SW480 (cell line): ENCODE results near the gene TLX3.
A peak's percentile ranks its signal among the peaks of the same experiment; 100 is the strongest.
"Not testable (repeated sequence)": the region's sequence is repeated elsewhere in the genome, so short reads cannot be mapped to it uniquely, and the experiment has no call there.

Experiments
- DNase-seq: peaks from one replicate; pipeline ENCODE4 v3.0.0-alpha.2; 2016; ENCODE audit warnings: low spot score

TLX3 gene

GRCh38 chr5:171323806-171324632 is 15.0 kb downstream of the TLX3 start:
- DNase-seq, result no peak

GRCh38 chr5:171330021-171330420 is 21.0 kb downstream of the TLX3 start:
- no peak for DNase-seq

- no peak for DNase-seq
These were observed 26.6 kb downstream of the TLX3 start for GRCh38 chr5:171335616-171336015.

GRCh38 chr5:171336521-171337209 is 27.6 kb downstream of the TLX3 start:
- DNase-seq, result no peak

DNA sequence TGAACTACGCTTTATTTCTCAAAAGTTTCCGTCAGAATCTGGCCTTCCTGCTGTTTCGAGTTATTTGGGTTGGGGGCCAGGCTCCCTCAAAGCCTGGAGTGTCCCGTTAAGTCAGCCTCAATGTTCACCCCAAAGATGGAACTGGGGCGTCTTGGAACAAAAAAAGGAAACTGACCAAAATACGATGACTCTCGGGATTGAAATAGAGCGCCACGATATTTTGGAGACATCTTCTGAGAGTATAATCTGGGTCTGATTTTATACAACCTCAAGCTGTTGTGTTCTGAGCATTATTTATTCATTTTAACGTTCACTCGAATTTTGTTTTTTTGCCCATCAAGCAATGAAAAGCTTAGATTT is 28.1 kb downstream of the TLX3 start:
- DNase-seq, result no peak

- DNase-seq, result no peak
These were observed 31.0 kb downstream of the TLX3 start for GRCh38 chr5:171340042-171340441.

DNA sequence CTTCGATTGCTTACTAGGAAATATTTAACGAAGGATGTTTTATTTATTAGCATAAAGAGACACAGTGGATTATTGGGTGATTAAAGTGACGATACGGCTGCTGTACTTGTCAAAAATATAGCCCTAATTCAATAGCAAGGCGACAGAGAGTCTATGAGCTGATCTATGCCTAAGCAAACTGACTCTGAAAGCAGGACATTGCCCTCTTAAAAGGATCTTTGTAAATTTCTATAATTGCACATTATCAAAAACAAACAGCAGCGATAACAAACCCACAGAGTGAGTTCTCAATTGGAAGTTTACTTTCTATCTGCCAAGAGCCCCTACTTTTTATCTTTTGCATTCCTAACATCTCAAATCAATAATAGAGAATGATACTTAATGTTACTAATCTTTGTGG is 31.4 kb downstream of the TLX3 start:
- no peak for DNase-seq

- peak; percentile 63 for DNase-seq
These were observed 33.5 kb downstream of the TLX3 start for GRCh38 chr5:171342362-171343111.

DNA sequence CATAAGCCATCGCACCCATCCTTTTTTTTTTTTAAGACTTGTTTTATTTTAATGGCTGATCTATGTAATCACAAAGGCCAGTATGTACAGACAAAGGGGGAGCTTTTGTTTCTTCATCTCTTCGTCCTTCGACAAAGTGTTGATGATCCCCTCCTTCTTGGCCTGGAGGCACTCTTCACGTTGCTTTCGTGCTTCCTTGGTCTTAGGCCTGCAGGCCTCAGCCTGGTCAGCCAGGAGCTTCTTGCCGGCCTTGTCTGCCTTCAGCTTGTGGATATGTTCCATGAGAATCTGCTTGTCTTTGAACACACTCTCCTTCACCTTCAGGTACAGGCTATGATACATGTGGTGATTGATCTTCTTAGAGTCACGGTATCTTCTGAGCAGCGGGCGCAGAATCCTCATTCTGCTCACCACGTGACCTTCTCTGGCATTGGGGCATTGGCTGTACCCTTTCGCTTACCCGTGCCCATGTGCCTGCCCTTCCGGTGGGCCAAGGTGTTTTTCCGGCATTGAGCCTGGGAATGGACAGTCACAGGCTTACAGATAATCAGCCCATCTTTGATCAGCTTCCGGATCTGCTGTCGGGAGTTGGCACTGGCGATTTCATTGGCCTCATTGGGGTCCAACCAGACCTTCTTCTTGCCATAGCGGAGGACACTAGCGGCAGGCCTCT is 36.0 kb downstream of the TLX3 start:
- DNase-seq, result no peak

DNA sequence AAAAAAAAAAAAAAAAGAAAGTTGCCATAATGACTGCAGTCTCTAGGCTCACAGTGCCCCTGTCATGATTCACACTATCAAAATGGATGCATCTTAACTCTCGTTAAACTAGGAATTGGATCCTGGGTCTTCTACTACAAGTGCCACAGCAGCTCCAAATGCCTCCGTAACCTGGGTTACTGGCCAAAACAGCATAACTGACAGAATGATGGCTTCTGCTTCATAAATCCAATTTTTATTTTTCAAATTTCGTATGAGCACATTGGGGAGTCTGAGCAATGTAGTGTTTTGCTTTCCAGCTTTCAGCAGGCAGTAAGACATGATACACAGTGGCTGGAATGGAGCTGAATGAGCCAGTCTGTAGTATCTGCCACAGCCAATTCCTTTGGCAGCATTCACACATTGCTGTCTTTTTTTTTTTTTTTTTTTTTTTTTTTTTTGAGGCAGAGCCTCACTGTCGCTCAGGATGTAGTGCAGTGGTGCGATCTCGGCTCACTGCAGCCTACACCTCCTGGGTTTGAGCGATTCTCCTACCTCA is 42.6 kb downstream of the TLX3 start:
- no peak for DNase-seq

DNA sequence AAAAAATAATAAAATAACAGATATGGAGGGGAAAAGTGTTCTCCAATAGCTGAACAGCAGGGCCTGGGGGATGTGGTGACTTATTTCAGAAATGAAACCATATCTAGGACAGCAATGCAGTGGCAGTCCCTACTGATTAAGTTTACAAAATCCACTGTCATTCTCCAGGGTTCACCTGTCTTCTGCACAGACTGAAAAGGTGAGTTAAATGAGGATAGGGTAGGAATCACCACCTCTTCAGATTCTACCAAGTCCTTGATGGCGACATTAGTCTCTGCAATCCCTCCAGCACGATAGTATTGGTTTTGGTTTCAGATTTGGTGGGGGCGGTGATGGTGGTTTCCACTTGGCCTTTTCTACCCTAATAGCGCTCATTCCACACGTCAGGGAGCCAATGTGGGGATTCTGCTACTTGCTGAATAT is 46.3 kb downstream of the TLX3 start:
- DNase-seq, result no peak

DNA sequence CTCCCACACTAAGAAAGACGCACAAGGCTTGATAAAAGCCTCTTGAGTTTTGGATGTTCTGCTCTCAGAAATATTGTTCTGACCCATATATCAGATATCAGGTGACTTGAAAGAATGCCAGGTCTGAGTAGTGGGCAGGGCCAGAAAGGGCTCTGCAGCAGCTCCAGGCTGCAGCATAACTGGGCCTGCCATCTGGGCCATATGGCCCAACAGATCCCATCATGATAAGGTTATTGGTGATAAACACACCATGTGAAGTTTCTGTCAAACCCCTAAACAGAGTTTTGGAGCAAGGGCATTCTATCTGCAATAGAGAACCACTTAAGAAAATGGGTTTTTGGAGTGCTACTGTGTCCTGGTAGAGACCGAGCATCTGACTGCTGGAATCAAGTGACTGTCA is 48.8 kb downstream of the TLX3 start:
- no peak for DNase-seq

DNA sequence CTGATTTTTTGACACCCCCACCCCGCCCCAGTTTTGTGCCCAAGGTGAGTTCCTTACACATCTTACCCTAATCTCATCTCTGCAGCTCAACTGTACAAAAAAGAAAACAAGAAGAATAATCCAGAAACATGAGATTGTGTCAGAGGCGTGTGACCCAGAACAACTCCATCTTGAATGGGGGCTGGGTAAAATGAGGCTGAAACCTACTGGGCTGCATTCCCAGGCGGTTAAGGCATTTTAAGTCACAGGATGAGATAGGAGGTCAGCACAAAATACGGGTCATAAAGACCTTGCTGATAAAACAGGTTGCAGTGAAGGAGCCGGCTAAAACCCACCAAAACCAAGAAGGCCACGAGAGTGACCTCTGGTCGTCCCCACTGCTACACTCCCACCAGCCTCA is 52.1 kb downstream of the TLX3 start:
- not testable (repeated sequence) for DNase-seq
